CD4-positive, alpha-beta T cell treated with Interleukin-17A for 4 hours (primary cell): ENCODE measurements around the gene SNAPIN.
A peak's percentile ranks its signal among the peaks of the same experiment; 100 is the strongest.
"Not testable (repeated sequence)": the region's sequence is repeated elsewhere in the genome, so short reads cannot be mapped to it uniquely, and the experiment has no call there.

Experiments used
- DNase-seq: peaks from one replicate; pipeline ENCODE4 v3.0.0-alpha.2; 2020; ENCODE audit warnings: mixed read lengths

SNAPIN gene

DNA sequence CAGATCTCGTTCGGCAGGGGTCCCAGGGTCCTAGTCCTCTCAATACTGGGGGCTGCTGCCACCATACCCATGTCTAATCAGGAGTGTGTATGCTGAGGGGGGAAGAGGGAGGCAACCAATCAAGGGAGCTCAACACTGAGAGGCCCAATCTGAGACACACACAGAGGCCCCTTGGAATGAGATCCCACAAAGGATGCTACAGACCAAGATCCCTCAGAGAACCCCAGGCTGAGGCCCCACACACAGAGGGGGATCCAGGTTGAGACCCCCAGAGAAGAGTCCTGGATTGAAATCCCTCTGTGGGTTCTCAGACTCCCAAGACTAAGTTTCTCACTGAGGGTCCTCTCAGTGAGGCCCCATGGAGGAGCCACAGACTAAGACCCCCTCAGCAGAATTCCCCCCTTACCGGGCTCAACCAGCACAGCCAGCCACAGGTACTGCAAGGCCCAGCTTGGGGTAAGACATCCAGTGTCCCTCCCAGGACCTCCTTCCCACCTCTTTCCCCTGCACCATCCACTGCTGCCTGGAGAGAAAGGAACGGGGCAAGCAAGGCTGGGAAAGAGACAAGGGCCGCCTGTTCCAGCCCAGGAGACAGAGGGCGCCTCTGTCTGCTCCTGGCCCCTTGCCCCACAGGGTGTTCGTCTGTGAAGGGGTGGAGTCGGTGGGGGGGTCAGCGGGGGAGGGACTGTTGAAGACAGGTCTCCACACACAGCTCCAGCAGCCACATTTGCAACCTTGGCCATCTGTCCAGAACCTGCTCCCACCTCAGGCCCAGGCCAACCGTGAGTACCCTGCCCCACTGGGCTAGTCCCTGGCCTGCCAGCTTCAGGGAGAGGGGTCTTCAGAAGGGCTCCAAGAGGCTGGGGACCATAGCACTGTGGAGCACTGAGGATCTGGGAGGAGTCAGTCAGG lies 30.5 kb upstream of the SNAPIN start, which contains the start of gene S100A1:
Gene S100A1 (plus strand): TSS at position 720 of the 912 bp plus-strand sequence. CDS start 2,088 bp downstream, outside the sequence.
- no peak for DNase-seq

DNA sequence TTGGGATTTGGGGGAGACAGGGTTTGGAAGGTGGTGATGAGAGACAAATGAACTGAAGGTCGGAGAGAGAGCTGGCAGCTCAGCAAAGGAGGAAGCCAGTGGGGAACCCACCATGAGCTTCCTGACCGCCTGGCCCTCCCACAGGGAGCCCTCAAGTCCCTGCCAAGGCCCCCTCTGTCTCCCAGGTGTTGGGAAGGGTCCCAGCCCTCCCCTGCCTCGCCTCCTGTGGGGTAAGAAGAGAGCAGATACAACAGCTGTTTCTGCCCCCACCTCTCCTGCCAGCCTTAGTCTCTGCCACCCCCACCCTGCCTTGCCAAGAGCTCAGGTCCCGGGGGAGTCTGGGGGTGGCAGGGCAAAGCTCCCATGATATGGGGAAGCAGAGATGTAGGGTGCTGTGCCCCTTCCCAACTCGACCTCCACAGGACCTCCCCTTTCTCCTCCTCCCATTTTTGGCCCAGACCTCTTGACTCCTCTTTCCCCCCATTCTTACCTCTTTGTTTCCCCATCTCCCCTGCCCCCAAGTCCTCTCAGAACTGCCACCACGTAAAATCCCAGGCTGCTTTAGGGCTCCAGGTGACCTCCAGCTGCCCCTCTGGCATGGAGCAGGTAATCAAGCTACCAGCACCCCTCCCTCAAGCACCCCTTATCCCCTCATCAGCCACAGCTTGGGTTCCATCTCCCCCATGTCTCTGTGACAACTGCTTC lies 29.7 kb upstream of the SNAPIN start:
- no peak for DNase-seq

DNA sequence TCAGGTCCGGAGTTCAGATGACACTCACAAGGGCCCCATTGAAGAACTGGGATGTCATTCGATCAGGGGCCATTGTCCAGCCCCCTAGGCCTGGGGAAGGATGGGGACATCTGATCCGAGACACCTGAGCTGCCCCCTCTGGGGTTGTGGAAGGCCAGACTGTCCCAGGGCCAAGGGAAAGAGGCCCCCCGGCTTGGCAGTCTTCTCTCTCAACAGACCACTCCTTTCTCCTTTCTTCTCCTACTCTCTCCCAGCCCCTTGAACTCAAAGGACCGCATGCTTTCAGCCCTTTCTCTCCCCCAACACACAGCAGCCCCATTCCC lies 29.2 kb upstream of the SNAPIN start:
- no peak for DNase-seq

DNA sequence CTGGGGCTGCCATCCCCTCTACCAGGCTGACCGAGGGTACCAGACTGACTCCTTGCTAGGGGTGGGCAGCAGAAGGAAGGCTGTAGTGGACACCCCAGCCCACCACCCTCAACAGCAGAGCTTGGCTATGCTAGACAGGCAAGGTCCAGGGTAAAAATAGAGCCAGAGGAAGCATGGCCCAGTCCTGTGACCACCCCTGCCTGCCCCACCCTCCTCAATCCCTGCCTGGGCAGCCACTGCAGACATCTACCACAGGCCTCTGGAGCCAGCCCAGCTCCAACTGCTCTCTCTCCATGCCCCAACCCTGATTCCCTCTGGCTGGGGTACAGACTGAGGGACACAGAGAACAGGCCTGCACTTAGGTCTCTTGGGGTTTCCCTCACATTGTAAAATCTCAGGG lies 28.5 kb upstream of the SNAPIN start:
- DNase-seq = no peak

DNA sequence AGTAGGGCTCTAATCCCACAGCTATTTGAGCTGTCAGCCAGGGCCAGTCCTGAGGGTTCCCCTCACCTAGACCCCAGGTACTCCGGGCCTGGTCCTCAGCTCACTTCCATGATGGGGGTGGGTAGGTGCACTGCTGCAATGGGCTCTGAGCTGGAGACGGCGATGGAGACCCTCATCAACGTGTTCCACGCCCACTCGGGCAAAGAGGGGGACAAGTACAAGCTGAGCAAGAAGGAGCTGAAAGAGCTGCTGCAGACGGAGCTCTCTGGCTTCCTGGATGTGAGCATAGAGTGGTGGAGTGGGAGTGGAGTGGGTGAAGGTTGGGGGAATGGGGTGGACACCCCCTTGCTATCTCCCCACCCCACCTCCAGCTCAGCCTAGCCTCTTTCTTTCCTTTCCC lies 28.1 kb upstream of the SNAPIN start:
- no peak for DNase-seq

DNA sequence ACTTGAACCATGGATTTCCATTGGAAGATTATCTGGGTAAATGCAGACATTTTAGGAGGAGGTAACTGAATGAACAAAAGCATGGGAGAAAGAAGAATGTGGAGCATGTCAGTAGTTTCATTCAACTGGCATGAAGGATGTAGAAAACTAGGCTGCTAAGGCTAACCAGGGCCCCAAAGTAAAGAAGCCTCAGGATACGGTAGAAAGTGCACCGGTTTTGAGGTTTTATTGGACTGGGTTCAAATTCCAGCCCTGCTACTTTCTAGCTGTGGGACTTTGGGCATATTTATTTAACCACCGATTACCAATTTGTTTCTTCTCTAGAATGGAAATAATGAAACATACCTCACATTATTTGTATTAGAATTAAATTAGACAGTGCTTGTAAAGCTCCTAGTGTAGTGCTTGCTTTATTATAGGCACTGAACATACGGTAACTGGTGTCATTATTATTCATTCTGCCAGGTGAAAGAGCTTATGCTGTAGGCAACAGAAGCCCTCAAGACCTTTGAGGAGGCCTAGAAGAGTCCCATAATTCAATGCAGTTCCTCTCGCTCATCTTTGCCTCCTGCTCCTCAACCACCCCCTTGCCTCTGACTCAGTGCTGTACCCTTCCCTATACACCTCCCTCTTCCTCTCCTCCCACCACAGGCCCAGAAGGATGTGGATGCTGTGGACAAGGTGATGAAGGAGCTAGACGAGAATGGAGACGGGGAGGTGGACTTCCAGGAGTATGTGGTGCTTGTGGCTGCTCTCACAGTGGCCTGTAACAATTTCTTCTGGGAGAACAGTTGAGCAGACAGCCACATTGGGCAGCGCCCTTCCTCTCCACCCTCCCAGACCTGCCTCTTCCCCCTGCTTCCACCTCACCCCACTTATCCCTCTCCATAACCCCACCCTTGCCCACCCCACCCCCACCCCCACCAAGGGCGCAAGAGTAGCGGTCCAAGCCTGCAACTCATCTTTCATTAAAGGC lies 27.2 kb upstream of the SNAPIN start:
- DNase-seq = no peak

DNA sequence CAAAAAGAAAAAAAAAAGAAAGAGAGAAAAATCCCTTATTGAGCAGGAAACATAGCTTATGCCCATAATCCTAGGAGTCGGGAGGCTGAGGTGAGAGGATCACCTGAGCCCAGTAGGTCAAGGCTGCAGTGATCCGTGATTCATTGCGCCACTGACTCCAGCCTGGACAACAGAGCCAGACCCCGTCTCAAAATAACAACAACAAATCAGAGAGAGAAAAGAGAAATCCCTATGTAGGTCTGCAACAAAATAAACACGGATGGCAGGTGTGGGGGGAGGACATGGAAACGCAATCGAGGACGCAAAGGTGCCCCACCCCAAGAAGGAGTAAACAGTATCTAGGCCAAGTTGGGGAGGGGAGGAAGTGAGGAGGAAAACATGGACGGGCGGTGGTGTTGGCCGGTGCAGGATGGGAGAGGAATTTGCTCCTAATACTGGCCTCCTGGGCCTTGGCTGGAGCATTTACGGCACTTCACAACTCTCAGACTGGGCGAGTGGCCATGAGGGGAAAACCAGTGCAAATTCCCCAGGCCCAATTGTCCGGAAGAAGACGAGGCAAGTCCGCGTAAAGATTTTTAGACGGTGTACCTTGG lies 25.2 kb upstream of the SNAPIN start:
- no peak for DNase-seq

DNA sequence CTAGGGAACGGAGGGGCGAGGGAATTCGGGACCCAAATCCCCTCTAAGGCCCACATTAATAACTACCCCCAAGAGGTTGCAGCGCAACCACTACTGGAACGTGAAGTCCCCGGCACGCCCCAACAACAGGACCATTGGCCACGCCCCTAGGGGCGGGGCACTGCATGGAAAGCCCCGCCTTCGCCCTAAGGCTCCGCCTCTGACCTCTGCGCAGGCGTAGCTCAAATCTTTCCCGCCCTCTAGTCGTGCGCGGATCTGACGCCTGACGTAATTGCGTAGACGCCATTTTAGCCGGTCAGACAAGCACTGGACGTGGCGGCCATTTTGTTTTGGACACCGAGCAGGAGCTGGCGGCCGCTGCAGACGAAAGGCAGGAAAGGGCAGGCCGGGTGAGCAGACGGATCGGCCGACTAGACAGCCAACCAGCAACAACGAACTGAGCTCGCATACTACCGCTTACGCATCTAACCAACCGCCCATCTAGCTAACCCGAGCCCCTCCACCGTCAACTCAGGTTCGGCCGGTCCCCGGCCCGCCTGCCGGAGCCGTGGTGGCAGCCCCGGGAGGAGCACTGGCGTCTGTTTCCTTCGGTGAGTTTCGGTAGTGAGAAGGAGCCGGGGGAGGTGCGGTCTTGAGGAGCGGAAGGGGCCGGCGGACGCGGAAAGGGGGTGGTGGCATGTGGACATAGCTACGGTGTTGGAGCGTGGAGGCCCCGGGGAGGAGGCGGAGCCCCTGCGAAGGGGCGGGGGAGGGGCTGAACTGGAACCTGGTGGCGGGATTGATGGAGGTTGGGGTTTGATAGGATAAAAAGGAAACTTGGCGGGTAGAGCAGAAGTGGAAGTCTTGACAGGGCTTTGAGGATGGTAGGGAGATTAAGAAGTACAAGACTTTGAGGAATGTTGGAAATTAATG lies 24.5 kb upstream of the SNAPIN start, which contains the start of gene CHTOP:
Gene CHTOP (plus strand): TSS at position 313 of the 912 bp plus-strand sequence. CDS start 2,523 bp downstream, outside the sequence.
- peak; percentile 94 for DNase-seq

DNA sequence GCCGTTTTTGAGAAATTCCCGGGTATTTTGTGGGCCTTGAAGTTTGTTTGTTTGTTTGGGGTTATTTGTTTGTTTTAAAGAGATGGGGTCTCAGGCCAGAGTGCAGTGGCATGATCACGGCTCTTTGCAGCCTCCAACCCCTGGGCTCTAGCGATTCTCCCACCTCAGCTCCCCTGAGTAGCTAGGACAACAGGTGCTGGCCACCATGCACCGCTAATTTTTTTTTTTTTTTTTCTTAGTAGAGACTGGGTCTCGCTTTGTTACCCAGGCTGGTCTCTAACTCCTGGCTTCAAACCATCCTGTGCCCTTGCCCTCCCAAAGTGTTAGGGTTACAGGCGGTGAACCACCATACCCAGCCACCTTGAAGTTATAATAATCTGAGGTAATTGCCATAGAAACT lies 22.6 kb upstream of the SNAPIN start:
- DNase-seq = no peak

DNA sequence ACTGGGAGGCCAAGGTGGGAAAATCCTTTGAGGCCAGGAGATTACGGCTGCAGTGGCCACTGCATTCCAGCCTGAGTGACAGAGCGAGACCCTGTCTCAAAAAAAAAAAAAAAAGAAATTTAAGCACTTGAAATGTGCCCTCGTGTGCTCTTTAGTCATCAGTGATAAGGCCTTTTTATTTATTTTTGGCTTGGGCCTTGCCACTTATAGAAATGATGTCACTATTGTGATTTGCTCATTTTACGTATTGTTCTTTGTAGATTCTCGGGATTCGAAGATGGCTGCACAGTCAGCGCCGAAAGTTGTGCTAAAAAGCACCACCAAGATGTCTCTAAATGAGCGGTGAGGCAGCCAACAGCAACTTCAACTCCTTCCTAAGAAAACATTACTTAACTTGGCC lies 22.2 kb upstream of the SNAPIN start:
- DNase-seq = no peak

DNA sequence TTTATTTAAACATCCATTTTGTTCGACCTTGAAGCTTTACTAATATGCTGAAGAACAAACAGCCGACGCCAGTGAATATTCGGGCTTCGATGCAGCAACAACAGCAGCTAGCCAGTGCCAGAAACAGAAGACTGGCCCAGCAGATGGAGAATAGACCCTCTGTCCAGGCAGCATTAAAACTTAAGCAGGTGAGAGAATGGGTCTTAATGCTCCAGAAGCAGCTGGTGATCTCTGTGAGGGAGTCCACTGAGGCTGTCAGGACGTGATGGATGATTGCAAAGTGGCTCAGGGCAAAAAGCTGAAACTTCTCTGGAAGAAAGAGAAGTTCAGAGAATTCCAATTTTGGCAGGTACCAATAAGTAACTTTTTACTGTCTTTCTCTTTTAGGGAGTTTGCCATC lies 20.2 kb upstream of the SNAPIN start:
- DNase-seq = no peak

DNA sequence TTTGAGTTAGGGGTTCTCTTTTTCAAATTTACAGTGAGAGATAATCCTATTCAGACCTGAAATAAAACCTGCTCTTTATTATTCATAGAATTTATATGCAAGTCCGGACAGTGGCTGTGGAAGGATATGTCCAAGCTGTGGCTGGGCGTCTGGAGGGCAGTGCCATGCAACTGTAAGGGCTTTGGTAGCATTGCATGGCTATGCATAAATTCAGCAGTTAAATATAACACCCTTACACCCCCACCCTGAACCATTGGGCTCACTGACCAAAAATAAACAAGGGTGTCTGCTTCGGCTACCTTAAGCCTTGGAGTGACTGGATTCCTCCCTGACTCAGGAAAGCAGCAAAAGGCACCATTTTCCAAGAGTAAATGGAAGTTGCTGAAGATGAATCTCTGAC lies 19.2 kb upstream of the SNAPIN start:
- DNase-seq = no peak

DNA sequence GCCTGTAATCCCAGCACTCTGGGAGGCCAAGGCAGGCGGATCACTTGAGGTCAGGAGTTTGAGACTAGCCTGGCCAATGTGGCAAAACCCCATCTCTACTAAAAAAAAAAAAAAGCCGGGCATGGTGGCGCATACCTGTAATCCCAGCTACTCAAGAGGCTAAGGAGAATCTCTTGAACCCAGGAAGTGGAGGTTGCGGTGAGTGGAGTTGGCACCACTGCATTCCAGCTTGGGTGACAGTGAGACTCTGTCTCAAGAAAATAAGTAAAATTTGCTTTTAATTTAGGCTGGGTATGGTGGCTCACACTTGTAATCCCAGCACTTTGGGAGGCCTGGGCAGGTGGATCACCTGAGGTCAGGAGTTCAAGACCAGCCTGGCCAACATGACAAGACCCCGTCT lies 18.3 kb upstream of the SNAPIN start:
- not testable (repeated sequence) for DNase-seq

DNA sequence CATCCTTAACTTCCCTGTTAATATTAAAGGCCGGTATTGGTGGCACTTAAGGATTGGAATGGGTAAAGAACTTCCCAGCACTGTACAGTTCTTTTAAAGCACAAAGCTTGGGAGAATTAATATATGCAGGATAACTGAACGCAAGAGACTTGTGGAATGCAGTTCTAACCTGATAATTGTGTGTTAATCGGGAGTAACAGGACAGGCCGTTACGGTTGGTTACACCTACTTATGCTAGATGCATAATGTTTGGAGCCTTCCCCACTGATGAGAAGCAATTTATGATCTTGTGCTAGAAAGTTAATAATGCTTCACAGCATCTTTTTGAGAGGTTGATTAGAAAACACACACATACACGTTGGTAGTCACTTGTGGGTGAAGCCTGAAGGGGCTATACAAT lies 17.6 kb upstream of the SNAPIN start:
- DNase-seq = no peak

DNA sequence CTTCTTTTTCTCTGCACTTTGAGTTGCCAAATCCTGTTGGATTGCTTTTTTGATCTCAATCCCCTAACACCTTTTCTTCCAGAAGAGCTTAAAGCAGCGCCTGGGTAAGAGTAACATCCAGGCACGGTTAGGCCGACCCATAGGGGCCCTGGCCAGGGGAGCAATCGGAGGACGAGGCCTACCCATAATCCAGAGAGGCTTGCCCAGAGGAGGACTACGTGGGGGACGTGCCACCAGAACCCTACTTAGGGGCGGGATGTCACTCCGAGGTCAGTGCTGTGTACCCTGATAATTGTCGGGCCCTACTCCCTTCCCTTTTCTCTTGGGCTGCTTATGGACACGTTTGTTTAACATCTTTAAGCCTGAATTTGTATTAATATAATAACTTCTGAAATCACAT lies 16.3 kb upstream of the SNAPIN start:
- DNase-seq = no peak

DNA sequence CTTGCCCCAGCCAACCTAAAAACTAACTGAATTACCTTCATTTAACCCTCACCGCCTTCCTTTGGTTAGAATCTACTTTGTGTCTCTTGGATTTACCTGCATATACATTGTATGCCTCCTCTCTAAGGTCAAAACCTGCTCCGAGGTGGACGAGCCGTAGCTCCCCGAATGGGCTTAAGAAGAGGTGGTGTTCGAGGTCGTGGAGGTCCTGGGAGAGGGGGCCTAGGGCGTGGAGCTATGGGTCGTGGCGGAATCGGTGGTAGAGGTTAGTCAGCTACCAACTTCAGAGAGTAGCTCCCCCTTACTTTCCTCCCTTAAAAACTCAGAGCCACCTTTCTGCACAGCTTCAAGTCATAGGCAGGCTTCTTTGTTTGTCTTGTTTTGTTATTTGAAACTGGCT lies 15.4 kb upstream of the SNAPIN start:
- no peak for DNase-seq

DNA sequence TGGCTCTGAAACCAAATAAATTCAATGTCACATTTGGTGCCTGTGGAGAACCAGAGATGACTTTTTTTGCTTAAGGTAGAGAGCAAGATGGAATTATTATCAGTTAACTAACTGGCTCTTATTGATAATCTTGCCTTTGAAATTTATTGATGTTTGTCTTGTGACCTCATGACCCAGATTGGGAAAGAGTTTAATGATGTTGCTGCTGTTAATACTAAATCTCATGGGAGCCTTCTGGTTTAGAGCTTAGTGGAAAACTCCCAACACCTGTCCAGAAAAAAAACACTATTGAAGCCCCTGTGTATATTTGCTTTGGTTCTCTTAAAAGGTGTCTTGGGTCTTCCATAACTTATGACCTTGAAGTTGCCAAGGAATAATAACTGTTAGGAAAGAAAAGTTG lies 14.7 kb upstream of the SNAPIN start:
- no peak for DNase-seq

DNA sequence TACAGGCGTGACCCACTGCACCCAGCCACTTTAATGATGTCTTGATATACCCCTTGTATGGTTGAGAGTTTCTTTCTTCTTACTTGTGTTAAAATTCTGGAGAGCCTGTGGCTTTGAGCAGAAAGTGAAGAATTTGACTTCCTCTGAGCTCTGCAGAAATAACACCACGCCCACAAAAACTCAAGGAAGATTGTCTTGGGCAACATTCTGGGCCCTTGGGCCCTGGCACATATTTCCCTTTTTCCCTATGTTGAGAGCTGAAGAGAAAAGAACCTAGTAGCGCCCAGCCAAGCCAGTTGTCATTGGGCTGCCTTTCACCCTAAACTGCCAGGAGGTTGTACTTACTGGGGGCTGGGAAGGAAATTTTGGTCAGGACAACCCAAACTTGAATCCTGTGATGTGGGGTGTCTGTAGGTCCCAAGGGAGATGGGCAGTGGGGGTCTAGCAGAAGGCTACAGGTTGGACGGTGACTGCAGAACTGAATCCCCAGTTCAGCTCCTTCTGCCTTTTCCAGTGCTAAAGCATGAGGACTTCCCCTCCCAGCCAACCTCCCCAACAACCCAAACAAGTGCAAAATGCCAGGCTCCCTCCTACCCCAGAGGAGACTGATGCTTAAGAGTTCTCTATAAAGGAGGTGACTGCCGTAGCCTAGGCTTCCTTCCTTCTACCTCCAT lies 11.7 kb upstream of the SNAPIN start:
- no peak for DNase-seq

DNA sequence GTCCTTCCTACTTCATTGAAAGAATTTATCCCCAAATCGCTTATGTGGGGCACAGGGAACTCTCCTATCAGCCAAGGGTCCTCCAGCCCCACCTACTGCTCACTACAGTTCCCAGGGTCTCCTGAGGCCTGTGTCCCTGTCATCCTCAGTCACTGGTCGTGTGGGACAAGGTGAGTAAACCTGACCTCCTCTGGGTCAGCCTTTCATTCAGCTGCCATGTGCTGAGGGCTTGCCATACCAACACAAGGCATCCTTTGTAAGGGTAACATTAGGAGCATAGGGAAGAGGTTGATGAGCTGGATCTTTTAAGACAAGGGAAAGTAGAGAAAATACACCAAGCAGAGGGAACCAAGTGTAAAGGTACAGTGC lies 11.2 kb upstream of the SNAPIN start:
- DNase-seq = no peak

DNA sequence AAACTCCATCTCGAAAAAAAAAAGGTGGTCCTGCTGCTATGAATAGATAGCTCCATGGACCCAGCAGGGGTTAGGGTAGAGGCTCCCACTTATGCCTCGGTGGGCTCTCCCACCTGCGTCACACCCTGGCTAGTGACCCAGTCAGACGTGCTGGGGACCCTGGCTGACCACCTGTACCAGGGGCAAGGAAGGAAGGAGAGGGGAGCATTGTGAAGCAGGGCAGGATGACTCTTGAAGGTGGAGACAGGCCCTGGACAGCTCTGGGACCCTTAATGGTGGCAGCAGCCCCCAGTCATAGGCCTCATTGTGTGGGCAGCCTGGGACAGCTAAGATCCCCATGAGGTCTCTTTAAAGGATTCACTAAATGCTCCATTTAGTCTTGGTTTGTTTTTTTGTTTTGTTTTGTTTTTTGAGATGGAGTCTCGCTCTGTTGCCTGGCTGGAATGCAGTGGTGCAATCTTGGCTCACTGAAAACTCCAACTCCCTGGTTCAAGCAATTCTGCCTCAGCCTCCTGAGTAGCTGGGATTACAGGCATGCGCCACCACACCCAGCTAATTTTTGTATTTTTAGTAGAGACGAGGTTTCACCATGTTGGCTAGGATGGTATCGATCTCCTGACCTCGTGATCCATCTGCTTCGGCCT lies 10.4 kb upstream of the SNAPIN start:
- DNase-seq = no peak
